ENCODE data around the gene IL1B.
A peak's percentile ranks its signal among the peaks of the same experiment; 100 is the strongest.
"Not testable (repeated sequence)": the region's sequence is repeated elsewhere in the genome, so short reads cannot be mapped to it uniquely, and the experiment has no call there.

The IL1B gene

GRCh38 chr2:112836695-112837117 is at the start of gene IL1B:
Gene IL1B (minus strand): TSS chr2:112836779. CDS start chr2:112836229, 550 bp downstream.
- no peak for DNase-seq

- DNase-seq: no peak
Measured at GRCh38 chr2:112886291-112886690, 49.7 kb upstream of the IL1B start.

GRCh38 chr2:112885506-112885902 is 48.9 kb upstream of the IL1B start:
- no peak for DNase-seq

- DNase-seq: peak; percentile 24
Measured at GRCh38 chr2:112884869-112885505, 48.4 kb upstream of the IL1B start.

- no peak for DNase-seq
Measured at GRCh38 chr2:112883669-112884068, 47.1 kb upstream of the IL1B start.

- DNase-seq: no peak
Measured at GRCh38 chr2:112881217-112881985, 44.8 kb upstream of the IL1B start.

- DNase-seq: no peak
Measured at GRCh38 chr2:112880696-112881095, 44.1 kb upstream of the IL1B start.

- no peak for DNase-seq
Measured at GRCh38 chr2:112880091-112880531, 43.5 kb upstream of the IL1B start.

- no peak for DNase-seq
Measured at GRCh38 chr2:112879491-112880041, 43.0 kb upstream of the IL1B start.

- DNase-seq: no peak
Measured at GRCh38 chr2:112877423-112877822, 40.8 kb upstream of the IL1B start.

GRCh38 chr2:112876971-112877361 is 40.4 kb upstream of the IL1B start:
- DNase-seq: no peak

GRCh38 chr2:112876257-112876970 is 39.8 kb upstream of the IL1B start:
- DNase-seq: no peak

- DNase-seq: no peak
Measured at GRCh38 chr2:112870841-112871835, 34.6 kb upstream of the IL1B start.

GRCh38 chr2:112869258-112869842 is 32.8 kb upstream of the IL1B start:
- DNase-seq: peak; percentile 76

- no peak for DNase-seq
Measured at GRCh38 chr2:112867701-112868631, 31.4 kb upstream of the IL1B start.

- DNase-seq: no peak
Measured at GRCh38 chr2:112866128-112866835, 29.7 kb upstream of the IL1B start.

GRCh38 chr2:112864072-112864471 is 27.5 kb upstream of the IL1B start:
- no peak for DNase-seq

GRCh38 chr2:112859406-112860183 is 23.0 kb upstream of the IL1B start:
- not testable (repeated sequence) for DNase-seq

- DNase-seq: no peak
Measured at GRCh38 chr2:112850588-112850987, 14.0 kb upstream of the IL1B start.

All from NCI-H345 (cell line).